ENCODE measurements around the gene SERTAD3. TPM values are rescaled to one million over a fixed set of nuclear protein-coding genes. Genes with fewer than 3 reads are reported as not detected.

Gene SERTAD3
- total RNA-seq, 2 donors from 2014 or later = 19.2 to 25.4 TPM

- Histone ChIP-seq H3K36me3 (no peaks in the 10 kb centered on the region), H3K4me1 (peaks cover 0 to 5% of the 10 kb centered on the region in 2 donors), H3K9me3 (no peaks in the 10 kb centered on the region), H3K27ac (no peak overlapping the region), H3K4me3 (no peak overlapping the region), H3K27me3 (no peaks in the 10 kb centered on the region)
- TF ChIP-seq CTCF (IDR thresholded peaks at IDR 0.05) = no peak
- DNase-seq (ENCODE audit: low spot score) = no peak
These were observed 48.2 kb downstream of the SERTAD3 start for GRCh38 chr19:40395956-40396355.

GRCh38 chr19:40394816-40395210 is 49.3 kb downstream of the SERTAD3 start:
- DNase-seq (ENCODE audit: low spot score) = no peak
- Histone ChIP-seq H3K4me3 (no peak overlapping the region), H3K36me3 (no peaks in the 10 kb centered on the region), H3K9me3 (no peaks in the 10 kb centered on the region), H3K27me3 (no peaks in the 10 kb centered on the region), H3K4me1 (peaks cover 0 to 5% of the 10 kb centered on the region in 2 donors), H3K27ac (no peak overlapping the region)
- TF ChIP-seq CTCF (IDR thresholded peaks at IDR 0.05) = no peak

- H3K36me3 ChIP-seq = no peaks in the 10 kb centered on the region
- DNase-seq (ENCODE audit: low spot score) = no peak
- H3K27ac ChIP-seq = no peak overlapping the region
- H3K9me3 ChIP-seq = no peaks in the 10 kb centered on the region
- peaks cover 0 to 5% of the 10 kb centered on the region in 2 donors for H3K4me1 ChIP-seq
- TF ChIP-seq CTCF (IDR thresholded peaks at IDR 0.05) = no peak
- no peak overlapping the region for H3K4me3 ChIP-seq
- no peaks in the 10 kb centered on the region for H3K27me3 ChIP-seq
These were observed 50.0 kb downstream of the SERTAD3 start for GRCh38 chr19:40393894-40394815.

- no peak overlapping the region for H3K27ac ChIP-seq
- no peak for DNase-seq (ENCODE audit: low spot score)
- peak in 1 of 2 donors; percentile 48 for TF ChIP-seq CTCF (IDR thresholded peaks at IDR 0.05)
- H3K9me3 ChIP-seq = no peaks in the 10 kb centered on the region
- H3K36me3 ChIP-seq = no peaks in the 10 kb centered on the region
- no peak overlapping the region for H3K4me3 ChIP-seq
- no peaks in the 10 kb centered on the region for H3K4me1 ChIP-seq
- no peaks in the 10 kb centered on the region for H3K27me3 ChIP-seq
These were observed 51.1 kb downstream of the SERTAD3 start for GRCh38 chr19:40392894-40393517.

- no peak for TF ChIP-seq CTCF (IDR thresholded peaks at IDR 0.05)
- Histone ChIP-seq H3K4me3 (no peak overlapping the region), H3K27me3 (no peaks in the 10 kb centered on the region), H3K4me1 (no peaks in the 10 kb centered on the region), H3K36me3 (no peaks in the 10 kb centered on the region), H3K27ac (no peak overlapping the region), H3K9me3 (no peaks in the 10 kb centered on the region)
- no peak for DNase-seq (ENCODE audit: low spot score)
These were observed 52.0 kb downstream of the SERTAD3 start for GRCh38 chr19:40392123-40392522.

Other genes with a start within 250 kb of the SERTAD3 start
- not detected for gene TTC9B, start 226.0 kb downstream of the SERTAD3 start, total RNA-seq
- not detected for gene CCNP, start 217.6 kb downstream of the SERTAD3 start, total RNA-seq
- gene AKT2, start 159.0 kb downstream of the SERTAD3 start, total RNA-seq = 10 to 100 TPM; 63.3 to 76.7 TPM
- 10 to 100 TPM; 58.2 to 88.2 TPM for gene C19orf47, start 95.9 kb downstream of the SERTAD3 start, total RNA-seq
- 100 to 1,000 TPM; 273 to 315 TPM for gene PLD3, start 95.6 kb downstream of the SERTAD3 start, total RNA-seq
- gene HIPK4, start 54.2 kb downstream of the SERTAD3 start, total RNA-seq = 1 to 10 TPM in 1 of 2 donors, not detected in 1; 1.0 TPM
- gene PRX, start 31.0 kb downstream of the SERTAD3 start, total RNA-seq = 1 to 10 TPM; 4.8 to 5.1 TPM
- gene SERTAD1, start 18.3 kb downstream of the SERTAD3 start, total RNA-seq = 10 to 100 TPM; 12.7 to 27.2 TPM
- gene BLVRB, start 21.4 kb upstream of the SERTAD3 start, total RNA-seq = 100 to 1,000 TPM; 123 to 199 TPM
- 1 to 10 TPM; 5.2 to 5.5 TPM for gene SPTBN4, start 22.7 kb upstream of the SERTAD3 start, total RNA-seq
- gene SHKBP1, start 132.5 kb upstream of the SERTAD3 start, total RNA-seq = 10 to 100 TPM; 15.8 to 35.6 TPM
- gene LTBP4, start 157.0 kb upstream of the SERTAD3 start, total RNA-seq = 100 to 1,000 TPM; 152 to 257 TPM
- 10 to 100 TPM; 11.2 to 28.1 TPM for gene NUMBL, start 246.3 kb upstream of the SERTAD3 start, total RNA-seq